Measurements from ENCODE around the gene MAP3K14.

Gene MAP3K14

DNA sequence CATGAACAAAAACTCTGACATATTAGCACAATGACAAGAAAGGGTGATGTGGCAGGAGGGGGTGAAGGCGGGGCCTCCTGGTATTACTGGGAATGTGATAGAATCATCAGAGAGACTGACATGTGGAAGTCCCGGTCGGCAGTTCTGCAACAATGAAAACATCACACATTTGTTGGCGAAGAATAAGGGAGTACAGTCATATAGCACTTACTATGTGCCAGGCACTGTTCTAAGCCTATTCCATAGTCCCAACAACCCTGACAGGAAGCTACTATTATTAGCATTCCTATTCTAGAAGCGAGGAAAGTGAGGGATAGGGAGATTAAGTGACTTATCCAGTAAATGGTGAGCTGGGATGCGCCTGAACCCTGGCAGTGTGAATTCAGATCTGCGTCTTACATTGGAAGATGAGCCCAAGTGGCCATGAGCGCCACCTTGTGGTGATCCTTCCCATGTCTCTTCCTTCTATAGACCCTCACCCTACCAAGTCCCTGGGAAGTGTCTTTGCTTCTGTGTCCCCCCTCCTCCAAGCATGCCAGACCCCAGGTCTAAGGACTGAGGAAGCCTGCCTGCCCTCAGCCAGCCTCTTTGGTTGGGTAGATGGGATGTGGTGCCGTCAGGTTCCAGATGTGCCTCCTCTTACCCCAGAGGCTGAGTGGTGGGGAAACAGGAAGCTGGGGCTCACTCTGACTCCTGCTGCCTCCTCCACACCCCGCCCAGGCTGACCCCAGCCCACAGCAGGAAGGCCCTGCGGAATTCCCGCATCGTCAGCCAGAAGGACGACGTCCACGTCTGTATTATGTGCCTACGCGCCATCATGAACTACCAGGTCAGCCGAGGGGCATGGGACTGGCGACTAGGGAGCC lies 81.2 kb downstream of the MAP3K14 start:
- DNase-seq (ENCODE audit: low read depth), result peak; percentile 62

DNA sequence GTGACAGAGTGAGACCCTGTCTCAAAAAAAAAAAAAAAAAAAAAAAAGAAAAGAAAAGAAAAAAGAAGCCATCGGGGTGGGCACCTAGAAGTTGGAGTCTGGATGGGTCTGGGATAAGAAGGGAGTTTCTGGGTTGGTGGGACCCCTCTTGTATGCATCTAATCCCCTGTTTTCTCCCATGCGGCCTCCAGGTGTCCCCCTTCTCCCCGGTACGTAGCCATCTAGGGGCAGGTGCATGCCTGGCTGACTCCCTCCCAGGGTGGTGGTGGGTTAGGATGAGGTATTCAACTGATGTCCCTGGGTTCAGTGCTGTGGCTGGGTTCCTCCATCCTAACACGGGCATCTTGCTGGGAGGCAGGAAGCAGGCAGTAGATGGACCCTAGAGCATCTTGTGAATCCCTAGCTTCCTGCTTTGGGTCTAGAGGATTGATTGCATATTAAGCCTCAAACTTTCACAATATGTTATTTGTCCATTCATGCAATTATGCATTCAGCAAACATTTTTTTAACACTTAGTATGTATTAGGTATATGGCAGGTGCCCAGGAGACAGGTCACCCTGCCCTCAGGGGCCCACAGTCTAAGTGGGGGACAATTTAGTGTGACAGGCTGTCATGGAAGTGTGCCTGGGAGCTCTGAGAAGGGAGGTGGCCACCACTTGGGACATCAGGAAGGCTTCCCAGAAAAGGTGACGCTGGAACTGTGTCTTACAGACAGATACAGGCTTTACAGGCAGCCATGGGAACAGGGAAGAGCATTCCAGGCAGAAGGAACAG lies 82.0 kb downstream of the MAP3K14 start:
- DNase-seq (ENCODE audit: low read depth), result no peak

DNA sequence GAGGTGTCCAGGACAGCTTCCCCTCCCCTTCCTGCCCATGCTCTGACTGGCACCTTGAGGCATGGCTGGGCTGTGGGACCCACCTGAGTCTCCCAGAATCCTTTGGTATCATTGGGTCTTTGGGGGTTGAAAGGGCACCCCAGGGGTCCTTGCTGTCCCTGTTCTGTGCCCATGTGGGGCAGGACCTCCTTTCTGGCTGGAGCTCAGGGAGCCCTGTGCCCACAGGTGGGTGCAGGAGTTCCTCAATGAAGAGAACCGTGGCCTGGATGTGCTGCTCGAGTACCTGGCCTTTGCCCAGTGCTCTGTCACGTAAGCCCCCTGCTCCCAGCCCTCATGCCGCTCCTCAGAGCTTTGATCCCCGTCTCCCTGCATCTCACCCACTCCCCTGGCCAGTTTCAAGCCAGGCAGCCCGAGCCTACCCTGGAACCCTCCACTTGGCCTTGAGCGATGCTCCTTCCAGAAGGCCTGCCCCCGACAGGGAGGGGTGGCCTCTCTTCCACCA lies 83.3 kb downstream of the MAP3K14 start:
- DNase-seq (ENCODE audit: low read depth), result no peak

DNA sequence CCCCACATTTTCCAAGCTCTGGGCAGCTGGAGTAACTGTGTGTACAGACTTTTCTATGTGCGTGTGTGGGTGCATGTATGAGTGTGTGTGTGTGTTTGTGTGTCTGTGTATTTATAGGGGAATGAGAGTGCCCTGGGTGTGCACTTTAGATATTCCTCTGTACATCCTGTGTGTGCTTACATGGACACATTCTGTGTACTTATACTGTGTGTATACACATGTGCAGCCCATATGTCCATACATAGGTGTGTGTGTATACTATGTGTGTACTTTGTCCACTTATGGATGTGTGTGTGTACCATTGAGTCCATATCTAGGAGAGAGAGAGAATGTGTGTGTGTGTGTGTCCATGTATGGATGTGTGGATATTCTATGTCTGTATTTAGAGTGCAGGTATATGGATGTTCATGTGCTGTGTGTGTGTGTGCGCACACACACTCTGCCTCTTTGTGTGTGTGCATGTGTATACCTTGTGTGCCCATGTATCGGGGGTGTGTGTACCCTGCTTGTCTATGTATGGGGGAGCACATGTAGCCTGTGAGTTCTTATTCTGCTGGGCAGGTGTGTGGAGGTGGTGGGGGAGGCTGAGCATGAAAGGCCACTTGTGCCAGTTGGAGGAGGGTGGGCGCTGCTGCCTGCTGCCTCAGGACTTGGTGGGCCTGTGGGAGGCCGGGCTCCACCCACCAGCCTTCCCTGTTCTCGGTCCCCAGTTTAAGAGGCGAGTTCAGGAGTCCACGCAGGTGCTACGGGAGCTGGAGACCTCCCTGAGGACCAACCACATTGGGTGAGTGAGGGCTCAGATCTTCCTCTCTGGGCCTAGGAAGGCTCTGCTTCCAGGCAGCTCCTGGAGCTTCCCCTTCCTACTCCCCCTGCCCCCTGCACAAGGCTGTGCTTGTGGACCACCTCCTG lies 84.1 kb downstream of the MAP3K14 start:
- DNase-seq (ENCODE audit: low read depth), result no peak

DNA sequence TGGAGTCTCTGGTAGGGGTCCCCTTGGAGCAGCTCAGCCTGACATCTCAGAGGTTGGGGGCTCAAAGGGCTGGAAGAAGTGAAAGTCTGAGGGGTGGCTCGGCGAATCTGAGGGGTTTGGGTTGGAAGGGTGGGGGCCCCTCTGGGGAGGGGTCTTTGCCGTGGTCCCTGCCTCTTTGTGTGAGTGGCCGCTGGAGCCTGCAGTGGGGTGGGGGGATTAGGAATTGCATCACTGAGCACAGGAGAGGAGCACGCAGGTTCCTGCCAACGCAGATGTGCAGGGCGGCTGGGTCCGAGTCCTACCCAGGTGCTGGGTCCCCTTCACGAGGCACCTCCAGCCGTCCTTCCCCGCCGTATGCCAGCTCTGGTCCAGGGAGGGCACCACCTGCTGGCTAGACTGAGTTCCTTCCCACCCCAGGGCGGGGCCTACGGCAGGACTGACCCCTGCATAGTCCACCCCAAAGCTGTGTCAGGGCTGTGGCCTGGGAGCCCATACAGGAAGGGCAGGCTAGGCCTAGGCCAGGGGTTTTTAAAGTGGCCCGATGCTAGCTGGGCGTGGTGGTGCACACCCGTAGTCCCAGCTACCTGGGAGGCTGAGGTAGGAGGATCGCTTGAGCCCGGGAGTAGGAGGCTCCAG lies 85.2 kb downstream of the MAP3K14 start:
- no peak for DNase-seq (ENCODE audit: low read depth)

DNA sequence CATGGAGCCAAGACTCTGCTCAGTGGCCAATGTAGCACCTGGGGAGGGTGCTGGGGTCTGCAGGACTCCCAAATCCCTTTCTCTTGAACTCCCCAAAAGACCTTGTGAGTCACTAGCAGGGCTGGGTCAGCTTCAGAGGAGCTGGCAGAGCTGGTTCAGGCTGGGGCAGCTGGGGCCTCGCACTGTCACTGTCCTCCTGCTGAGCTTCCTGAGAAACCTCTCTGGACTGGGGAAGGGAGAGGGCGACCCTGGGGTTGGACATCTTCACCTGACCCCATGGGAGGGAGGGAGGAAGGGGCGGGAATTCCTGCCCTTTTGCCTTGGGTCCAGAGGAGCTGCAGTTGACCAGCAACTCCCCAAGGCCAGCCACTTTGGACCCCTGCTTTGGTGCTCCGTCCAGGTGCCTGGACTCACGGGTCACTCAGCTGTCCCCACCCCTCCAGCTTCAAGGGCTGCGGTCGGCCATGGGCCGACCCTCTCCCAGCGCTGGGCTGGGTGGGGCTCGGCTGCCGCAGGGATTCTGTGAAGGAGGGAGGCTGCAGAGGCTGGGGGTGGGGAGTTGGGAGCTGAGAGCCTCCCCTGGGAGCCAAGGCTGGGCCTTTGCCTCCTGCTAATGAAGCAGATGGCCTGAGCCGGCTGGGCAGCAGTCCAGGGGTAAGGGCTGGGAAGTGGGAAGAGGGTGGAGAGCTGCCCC lies 85.9 kb downstream of the MAP3K14 start:
- DNase-seq (ENCODE audit: low read depth), result no peak

DNA sequence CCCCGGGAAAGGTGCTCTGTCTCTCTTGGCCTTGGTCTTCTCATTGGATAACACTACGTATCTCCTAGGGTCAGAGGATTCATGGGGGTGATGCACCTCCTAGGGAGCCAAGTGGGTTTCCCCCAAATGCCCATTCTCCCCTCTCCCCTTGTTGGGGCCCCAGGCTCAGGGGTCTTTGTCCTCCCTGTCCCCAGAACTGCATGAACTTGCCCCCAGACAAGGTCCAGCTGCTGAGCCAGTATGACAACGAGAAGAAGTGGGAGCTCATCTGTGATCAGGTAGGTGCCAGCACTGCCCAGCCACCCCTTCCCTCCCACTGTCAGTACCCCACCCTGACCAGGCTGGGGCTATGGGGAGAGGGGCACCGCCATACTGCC lies 86.4 kb downstream of the MAP3K14 start:
- no peak for DNase-seq (ENCODE audit: low read depth)

DNA sequence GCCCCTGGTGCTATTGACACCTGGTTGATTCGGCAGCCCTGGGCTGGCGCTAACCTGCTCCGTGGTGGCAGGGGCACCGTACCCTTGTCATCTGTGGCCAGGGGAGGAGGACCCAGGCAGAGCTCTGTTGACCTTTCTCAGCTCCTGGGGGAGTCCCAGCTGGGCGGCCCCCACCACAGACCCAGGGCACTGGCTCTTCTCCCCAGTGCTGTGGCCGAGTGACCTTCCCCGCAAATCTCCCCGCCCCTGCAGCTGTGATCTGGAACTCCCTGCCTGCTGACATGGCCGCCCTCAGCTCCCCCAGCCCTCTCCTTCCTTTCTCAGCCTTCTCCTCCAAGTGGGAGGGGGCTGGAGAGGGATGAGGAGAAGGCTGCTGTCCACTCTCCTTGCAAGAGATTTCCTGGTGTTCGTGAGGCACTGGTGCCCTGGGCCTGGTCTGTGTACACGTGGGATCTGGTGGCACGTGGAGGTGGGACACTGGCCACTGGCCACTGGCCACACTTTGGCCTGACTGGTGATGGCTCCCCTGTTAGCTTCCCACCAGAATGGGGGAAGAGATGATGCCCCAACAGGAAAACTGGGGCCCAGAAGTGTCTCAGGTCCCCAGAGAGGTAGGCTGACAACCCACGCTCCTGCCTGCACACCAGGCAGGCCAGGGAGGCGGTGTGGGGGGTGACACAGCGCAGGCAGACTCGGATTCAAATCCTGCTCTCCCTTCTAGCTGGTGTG lies 87.0 kb downstream of the MAP3K14 start:
- DNase-seq (ENCODE audit: low read depth), result no peak

DNA sequence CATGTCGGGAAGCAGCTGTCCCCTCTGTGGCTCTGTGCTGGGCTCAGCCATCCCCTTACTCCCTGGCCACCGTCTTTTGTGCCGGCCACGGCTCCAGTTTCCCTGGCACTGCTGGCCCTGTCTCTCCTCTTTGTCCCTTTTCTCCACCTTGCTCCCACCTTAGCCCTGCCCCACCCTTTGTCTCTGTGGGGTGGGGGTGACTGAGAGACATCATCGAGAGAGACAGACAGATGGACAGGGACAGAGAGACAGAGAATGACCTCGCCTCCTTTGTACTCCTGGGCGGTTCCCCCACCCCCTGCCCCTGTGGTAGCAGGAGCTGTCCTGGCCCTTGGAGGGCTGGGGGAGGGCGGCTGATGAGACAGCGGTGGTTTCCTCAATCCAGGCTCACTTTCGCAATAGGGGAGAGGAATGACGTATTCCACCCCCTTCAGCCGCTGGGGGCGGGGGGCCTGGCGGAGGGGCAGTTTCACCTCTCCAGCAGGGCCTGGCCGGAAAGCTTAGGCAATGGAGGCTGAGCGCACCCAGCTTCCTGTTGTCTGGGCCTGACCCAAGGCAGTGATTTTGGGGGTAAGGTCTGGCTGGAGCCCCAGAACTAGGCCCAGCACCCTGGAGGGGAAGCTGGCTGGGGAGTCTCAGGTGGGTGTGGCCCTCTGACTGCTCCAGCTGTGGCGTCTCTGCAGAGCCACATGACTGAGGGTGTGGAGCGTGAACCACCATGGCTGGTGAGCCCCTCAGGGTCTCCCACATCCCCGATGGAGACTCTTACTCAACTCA lies 87.9 kb downstream of the MAP3K14 start:
- DNase-seq (ENCODE audit: low read depth), result peak; percentile 64

DNA sequence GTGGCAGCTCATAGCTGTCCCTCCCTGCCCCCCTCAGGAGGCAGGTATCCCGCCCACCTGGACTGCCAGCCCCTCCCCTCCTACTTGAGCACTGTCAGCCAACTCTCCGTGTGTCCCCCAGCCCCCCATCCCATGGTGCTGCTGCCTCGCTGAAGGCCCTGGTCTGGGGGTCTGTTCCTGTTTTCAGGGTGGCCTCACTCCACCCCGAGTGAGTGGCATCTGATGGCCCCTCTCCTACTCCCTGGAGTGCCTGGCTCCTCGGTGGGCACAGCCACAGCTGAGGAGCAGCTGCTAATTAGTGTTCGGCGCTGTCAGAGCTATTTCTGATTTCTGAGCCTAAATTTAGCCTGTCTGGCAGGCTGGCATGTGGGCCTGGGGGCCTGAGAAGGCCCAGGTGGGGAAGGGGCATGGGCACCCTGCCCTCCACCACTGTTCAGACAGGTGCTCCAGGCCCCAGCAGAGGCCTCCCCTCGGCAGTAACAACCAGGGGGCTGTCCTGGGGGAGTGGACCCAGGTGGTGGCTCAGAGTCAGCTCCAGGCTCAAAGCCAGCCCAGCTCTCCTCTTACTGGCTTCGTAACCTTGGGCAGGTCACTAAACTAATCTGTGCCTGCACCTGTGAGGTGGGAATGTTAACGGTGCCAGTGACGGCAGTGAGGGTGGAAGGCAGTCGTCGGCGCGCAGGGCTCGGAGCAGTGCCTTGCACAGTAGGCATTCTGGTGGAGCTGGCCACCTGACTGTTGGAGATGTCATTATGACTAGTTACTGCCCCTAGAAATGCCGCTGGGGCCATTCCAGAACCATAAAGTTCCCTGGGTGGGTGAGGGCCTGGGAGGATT lies 88.7 kb downstream of the MAP3K14 start:
- no peak for DNase-seq (ENCODE audit: low read depth)

DNA sequence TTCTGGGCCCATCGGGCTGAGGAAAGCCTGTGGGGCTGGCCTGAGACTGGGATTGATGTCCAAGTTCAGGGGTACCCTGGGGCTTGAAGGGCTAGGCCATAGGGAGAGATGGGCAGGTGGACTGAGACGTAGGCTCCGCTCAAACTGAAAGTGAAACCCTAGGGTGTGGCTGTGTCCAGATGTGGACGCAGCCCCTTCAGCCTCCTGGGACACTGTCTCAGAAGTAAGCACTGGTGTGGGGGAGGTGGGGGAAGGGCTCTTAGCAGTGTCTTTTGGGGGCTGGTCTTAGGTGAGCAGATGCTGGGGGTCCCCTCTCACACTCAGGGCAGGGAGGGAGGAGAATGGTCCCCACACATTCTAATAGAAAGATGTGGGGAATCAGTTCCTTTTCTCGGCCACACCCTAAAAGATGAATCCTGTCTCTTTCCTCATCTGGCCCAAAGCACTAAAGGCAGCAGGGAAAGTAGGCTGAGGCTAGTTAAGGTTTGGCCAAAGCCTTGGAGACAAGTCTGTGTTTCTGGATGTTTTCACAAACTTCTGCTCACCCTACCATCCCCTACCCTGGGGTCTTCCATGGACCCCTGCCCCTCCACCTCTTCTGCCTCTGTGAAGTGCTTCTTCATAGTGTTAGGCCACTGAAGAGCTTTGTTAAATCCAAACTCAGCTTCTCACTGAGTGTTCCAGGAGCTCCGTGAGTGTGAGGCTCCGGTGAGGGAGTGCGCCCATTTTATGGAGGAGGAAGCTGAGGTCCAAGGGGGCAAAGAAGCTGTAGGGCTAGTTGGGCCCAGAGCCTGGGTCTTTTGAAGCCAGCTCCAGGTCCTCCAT lies 89.5 kb downstream of the MAP3K14 start:
- no peak for DNase-seq (ENCODE audit: low read depth)

DNA sequence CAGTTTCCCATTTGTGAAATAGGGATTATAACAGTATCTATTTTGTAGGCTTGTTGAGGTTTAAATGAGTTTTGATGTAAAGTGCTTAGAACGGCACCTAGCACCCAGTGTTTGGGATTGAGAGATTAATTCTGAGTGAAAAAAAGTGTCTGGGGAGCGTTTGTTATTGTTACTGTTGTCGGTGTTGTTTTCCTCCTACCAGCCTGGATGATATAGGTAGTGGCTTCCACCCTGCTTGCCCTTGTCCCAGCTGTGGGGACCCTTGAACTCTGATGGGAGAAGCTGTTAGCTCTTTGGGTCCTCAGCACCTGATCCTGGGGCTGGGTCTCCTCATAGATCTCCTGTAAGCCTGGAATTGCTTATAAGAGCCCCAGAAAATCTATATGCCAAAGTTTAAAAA lies 90.2 kb downstream of the MAP3K14 start:
- no peak for DNase-seq (ENCODE audit: low read depth)

DNA sequence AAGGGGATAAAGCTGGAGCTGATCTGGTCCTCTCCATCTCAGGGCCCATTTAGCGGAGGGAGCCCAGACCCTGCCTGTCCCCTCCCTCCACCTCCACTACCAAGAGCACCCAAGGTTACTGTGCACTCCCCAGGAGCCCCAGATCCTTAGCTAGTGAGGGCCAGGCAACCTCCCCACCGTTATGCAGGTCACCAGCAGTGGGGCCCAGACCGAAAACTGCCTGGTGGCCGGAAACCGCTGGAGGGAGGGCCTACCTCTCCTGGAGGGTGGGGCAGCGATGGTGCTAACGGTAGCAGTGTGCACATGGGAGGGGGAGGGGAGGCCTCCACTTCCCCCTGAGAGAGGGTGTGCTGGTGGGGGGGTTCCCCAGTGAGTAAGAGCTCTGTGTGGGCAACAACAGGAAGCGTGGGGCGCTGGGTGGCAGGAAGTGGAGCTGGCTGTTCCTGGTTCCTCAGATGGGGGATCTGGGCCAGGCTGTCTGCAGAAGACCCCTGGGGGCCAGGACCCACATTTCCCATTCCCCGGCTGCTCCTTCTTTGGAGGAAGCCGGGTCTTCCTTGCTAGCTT lies 90.8 kb downstream of the MAP3K14 start:
- peak; percentile 94 for DNase-seq (ENCODE audit: low read depth)

DNA sequence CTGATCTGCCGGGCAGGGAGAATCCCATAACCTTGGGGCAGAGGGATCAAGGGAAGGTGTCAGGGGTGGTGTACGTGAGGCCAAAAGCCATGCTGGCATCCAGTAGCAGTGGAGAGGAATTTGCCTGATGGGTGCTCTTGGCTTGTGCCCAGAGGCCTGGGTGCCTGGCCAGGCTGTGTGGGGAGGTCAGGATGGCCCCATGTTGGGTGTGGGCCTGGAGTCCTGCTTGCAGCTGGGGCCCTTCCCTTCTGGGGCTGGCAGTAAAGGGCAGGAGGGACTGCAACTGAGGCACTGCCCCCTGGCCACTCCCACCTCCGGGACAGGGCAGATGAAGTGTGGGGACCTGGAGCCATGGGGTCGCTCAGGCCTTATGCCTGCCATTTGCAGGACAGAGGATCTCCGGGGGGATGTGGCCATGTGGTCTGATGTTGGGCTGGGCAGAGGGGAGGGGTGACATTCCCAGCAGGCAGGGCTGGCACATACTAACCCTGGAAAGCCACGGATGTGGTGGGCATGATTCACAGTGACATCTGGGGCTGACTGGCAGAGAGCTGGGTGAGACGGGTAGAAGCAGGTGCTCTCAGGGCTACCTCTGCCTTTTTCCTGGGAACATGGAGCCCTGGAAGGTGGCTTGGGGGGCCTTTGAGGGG lies 91.6 kb downstream of the MAP3K14 start:
- DNase-seq (ENCODE audit: low read depth), result no peak

DNA sequence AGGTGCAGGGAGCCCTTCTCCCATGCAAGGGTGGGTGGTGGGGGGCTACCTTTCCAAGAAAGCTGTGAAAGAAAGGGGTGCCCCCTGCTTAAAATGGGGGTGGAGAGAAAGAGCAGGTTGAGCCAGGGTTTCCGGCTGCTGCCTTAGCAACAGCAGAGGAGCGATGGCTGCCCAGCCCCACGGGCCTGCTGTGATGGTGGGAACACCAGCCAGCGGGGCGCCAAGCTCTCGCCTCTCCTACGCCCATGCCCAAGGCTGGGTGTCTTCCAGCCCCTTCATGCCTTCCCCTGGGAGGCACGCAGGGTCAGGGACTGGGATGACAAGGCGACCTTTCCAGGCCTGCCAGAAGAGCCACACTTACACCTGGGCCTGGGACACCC lies 92.2 kb downstream of the MAP3K14 start:
- no peak for DNase-seq (ENCODE audit: low read depth)

DNA sequence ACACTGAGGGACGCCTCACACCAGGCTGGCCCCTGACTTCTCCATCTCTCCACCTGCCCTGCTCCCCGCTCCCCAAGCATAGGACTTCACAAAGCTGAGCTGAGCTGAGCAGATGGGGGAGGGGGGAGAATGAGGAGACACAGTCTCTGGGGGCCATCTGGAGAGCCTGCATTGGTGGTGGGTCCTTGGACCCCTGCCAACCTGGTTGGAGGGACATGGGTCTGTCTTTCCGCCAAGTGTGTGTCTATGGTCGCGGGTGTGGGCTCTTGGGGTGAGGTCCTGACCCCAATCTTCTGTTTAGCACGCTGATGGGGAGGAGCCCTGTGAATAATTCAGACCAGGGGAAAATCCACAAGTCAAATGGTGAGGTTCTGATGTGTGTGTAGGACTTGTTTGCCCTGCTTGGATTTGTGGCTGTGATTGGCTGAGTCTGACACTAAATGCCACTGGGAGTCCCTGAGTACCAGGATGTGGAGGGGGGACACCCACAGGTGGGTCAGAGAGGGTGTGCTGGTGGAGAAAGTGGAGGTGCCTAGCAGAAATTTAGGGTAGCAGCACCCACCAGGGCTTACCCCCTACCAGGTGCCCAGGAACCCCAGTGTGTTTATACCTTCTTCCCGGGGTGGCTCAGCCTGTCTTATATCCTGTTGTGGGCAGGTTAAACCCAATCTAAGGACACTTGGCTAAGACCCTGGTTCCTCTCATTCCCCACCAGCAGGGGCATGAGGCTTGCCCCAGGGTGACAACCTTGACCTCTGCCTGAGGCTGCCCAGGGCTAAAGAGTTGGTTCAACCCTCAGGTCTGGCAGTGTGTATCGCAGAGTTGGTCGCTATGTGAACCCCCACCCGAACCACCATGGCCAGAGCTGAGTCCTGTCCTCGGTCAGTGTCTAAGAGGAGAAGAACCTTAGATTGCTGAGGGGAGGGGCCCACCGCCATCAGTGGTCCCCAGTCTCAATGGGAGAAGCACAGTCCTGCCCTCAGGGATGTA lies 93.0 kb downstream of the MAP3K14 start:
- no peak for DNase-seq (ENCODE audit: low read depth)
